NCI-H2196 (cell line): ENCODE results near the gene C1orf174.

Experiments
- DNase-seq: peaks from one replicate; lab custom pipeline; 2025; ENCODE audit not compliant: unreplicated experiment; lab: John Stamatoyannopoulos, UW

The C1orf174 gene

DNA sequence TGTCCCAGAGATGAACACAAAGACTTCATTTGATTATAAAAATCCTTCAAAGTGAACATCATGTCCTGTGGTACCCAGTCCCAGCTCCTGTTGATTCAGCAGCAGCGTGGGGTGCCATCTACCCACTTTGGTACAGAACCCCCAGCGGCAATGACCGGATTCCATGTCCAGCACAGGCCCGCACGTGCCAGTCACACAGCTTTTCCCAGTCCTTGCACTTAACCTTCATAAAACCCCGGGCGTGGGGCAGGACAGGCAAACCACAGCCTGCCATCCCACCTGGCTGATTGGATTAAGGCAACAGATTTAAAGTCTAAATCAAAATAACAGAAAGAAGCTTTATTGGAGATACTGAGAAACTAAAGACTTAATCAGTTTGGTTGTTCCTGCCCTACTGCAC, 58.6 kb downstream of the C1orf174 start:
- DNase-seq = no peak
